SHP77 treated with DMSO at 0.1 percent for 48 hours (cell line): ENCODE measurements around the gene CORIN.
A peak's percentile ranks its signal among the peaks of the same experiment; 100 is the strongest.
"Not testable (repeated sequence)": the region's sequence is repeated elsewhere in the genome, so short reads cannot be mapped to it uniquely, and the experiment has no call there.

Experiments used
- DNase-seq: peaks from one replicate; lab custom pipeline; 2025; lab: John Stamatoyannopoulos, UW

CORIN gene

DNA sequence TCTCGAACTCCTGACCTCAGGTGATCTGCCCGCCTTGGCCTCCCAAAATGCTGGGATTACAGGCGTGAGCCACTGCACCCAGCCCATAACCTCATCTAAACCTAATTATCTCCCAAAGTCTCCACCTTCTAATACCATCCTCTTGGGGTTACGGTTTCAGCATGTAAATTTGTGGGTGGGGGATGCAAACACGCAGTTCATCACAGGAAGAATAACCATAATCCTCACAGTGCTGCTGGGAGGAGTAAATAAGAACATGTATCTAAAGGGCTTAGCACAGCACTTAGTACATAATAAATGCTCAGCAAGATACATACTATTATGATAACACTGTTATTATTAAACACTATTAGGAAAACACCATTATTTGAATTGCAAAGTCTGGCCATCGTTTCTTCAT is 116.4 kb downstream of the CORIN start:
- DNase-seq, result no peak

- no peak for DNase-seq
Observed at GRCh38 chr4:47720787-47721186, 117.1 kb downstream of the CORIN start.

GRCh38 chr4:47719576-47719975 is 118.3 kb downstream of the CORIN start:
- DNase-seq, result no peak

GRCh38 chr4:47718696-47719095 is 119.2 kb downstream of the CORIN start:
- no peak for DNase-seq

- DNase-seq, result no peak
Observed at GRCh38 chr4:47717188-47717587, 120.7 kb downstream of the CORIN start.

DNA sequence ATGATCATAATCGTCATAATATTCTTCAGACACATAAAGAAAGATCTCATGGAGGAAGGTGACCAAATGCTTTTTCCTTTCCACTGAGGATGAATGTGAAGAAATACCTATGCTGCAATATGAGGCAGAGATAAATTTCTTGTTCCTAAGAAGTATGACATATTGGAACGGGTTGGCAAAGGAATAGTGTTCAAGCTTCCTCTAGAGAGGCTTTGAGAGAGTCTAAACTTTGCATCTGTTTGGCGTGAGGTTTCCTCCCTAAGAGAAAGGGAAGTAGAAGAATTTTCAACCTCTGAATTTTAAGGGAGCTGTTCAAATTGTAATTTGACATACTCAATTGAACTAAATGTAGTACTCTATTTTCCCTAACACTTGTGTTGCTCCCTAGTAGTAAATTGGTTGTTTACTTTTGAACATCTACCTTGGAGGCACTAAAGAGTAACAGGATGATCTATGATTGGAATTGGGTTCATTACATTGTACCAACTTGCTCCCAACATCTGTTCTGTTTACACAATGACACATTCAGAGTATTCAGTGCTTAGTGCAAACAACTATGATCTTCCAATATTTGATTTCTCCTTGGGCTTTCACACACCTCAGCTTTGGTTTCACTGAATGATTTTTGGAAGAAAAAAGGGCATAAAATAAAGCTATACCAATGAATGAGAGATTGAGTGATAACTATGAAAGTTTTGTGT is 122.0 kb downstream of the CORIN start:
- DNase-seq, result no peak

GRCh38 chr4:47714269-47714668 is 123.6 kb downstream of the CORIN start:
- DNase-seq, result no peak

DNA sequence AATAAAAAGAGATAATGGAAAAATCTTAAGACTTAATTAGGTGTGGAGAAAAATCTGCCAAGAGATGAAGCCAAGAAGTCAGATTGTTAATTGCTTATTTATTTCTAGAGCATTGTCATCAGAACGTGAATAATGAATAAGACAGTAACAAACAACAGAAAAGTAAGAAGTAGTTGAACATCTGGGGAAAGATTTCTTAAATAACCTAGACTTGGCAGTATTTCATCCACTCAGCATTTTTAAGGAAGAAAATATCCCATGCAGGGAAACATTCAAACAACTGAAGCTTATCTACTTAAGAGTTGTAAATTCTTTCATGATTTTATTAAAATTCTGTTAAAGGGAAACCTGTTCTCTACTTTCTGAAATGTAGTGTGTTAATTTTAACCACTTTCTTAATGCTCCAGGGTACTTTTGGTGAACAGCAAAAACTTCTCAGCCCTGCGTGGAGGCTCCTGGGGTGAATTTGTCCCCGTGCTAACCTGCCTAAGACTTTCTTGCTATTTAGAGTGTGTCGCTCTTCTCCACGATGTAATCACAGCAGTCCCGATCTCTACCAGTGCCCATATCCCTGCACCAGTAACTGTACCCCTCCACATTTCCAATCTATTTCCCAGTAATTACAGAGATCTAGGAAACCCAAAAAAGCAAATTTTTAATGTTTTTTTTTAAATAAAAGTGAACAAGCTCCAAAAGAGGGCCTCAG is 124.6 kb downstream of the CORIN start:
- DNase-seq, result no peak

- no peak for DNase-seq
Observed at GRCh38 chr4:47711646-47712045, 126.2 kb downstream of the CORIN start.

DNA sequence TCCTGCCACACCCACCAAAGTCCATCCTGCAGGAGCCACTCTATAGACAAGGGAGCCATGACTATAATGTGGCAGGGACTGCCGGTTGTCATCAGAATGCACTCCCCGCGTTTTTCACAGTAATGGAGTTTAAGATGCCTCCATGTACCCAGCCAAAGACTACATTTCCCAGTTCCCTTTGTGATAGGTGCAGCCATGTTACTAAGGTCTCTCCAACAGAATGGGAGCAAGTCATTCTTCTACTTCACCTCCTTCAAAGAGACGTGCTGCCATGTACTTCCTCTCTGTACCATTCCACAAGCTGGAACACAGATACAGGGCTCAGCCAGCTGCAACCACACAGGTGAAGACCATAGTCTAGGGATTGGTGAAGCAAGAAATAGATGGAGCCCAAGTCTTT is 126.7 kb downstream of the CORIN start:
- no peak for DNase-seq

GRCh38 chr4:47706352-47706751 is 131.5 kb downstream of the CORIN start:
- DNase-seq, result not testable (repeated sequence)

- no peak for DNase-seq
Observed at GRCh38 chr4:47705326-47705981, 132.4 kb downstream of the CORIN start.

DNA sequence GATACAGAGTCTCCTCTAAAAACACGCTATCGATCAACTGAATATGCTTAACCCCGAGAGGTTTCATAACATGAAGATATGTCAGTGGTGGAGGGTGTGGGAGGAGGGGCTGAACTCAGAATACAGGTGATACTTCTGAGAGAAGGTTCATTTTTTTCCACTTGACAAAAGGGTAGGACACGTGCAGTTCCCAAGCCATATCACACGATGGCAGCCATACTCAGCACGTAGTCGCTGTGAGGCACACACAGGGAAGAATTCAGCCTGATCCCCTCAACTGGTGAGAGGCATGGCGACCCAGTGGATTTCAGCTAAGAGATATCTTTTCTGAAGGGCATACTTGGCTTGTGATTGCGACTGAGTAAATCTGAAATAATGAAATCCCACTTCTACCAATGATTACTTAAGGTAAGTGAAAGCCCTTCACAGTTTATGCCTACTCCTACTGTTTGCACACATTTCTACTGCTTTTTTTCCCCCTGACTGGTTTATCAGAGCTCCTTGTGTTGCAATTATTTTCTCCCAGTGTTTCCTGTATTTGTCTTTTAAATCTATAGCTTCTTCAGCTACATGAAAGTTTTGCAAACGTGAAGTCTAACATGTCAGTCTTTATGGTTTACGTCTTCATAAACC is 133.1 kb downstream of the CORIN start:
- DNase-seq, result peak; percentile 53

GRCh38 chr4:47703956-47704355 is 133.9 kb downstream of the CORIN start:
- no peak for DNase-seq

DNA sequence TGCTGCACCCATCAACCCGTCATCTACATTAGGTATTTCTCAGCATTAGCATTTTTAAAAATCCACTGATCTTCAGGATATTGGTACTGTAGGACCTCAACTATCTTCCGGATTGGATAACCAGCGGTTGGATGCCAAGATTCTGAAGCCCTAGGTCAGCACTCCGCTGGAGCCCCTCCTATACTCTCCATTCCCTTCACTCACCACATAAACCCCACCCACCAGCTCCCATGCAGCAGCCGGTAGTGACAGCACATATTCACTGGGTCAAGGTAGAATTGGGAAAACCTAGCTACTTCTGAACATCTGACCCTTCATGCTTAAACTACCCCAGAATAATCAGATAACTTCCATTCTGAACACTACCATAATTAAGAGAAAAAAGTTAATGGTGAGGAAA is 134.9 kb downstream of the CORIN start:
- no peak for DNase-seq

DNA sequence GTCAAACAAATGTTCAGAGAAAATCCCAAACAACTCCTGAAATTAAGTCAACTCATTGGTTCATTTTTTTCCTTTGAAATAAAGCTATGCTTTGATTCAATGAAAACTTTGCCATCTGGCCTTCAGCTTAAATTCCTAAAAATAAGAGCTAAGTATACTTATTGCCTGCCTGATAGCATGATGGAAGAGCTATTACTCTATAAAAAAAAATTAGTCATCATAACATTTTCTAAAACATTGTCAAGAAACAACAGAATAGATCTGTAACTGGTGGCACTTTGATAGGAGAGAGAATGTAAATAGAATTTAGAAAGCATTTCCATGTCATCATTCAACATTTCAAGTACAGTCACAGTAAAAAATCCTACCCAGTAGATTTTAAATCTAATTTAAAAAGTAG is 136.6 kb downstream of the CORIN start:
- DNase-seq, result no peak

DNA sequence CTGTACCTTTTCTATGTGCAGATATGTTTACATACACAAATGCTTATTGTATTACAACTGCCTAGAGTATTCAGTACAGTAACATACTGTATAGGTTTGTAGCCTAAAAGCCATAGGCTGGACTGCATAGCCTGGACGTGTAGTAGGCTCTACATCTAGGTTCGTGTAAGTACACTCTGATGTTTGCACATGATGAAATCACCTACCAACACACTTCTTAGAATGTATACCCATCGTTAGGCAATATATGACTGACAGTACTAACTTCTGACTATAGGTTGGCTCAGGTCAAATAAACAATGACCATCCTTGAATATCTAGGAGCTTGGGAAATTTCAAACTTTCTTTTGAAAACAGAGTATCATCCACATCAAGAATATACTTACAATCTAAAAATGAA is 139.0 kb downstream of the CORIN start:
- DNase-seq, result no peak

DNA sequence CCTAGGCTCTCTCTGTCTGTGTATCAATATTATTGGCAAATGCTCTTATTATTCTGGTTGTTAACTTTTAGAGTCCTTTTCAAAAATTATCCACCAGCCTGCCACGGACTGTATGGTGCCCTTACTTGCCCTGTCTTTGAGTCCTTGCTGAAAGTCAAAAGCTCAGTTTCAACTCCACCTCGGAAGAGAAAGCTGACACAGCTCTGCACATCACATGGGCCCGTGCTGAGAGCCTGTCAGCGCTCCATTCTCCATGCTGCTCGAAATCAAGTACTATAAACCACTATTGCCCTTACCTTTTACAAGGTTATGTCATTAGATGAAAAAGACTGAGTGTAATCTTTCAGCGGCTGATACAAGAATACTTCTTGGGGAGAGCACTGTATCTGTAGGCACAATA is 141.0 kb downstream of the CORIN start:
- no peak for DNase-seq

GRCh38 chr4:47695260-47695659 is 142.6 kb downstream of the CORIN start:
- no peak for DNase-seq

DNA sequence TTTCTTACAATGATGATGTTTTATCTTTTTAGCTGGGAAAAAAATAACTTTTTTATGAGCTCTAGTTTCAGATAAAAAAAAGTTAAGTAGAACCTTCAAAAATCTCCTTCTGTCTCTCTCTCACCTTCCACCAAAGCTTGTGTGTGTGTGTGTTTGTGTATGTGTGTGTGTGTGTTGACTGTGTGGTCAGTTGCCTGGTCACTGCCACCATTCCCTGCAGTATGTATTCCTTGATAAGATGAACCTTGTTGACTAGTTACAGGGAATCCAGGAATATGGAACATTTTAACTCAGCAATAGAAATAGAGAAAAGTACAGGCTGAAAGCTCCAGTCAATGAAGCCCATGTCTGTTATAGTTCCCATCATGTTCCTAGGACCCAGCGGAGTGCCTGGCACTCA is 143.5 kb downstream of the CORIN start:
- no peak for DNase-seq

- peak; percentile 26 for DNase-seq
Observed at GRCh38 chr4:47692691-47693090, 145.2 kb downstream of the CORIN start.

- DNase-seq, result not testable (repeated sequence)
Observed at GRCh38 chr4:47691757-47692383, 146.0 kb downstream of the CORIN start.
